Common myeloid progenitor, CD34-positive (primary cell): ENCODE data around the gene TRAPPC3.
A peak's percentile ranks its signal among the peaks of the same experiment; 100 is the strongest.

Experiments used
- CTCF ChIA-PET: fragments of 350-600 bp; sonication (Branson Sonifier 250); formaldehyde crosslinking; loops from one replicate; lab custom pipeline; 2021; ENCODE audit warnings: antibody characterized with exemption; lab: Charles Lee
- POLR2A ChIA-PET: fragments of 350-600 bp; sonication (Branson Sonifier 250); formaldehyde crosslinking; loops from one replicate; lab custom pipeline; 2021; ENCODE audit warnings: antibody characterized with exemption; lab: Charles Lee
- DNase-seq, 3 donors: peaks; one replicate each; pipeline versions ENCODE4 v3.0.0 to v3.0.0-alpha.2; 2013
- H3K27ac ChIP-seq, 2 experiments: 1 replicate in 1 of 2; 2 replicates in 1 of 2; pipeline ENCODE4 v1.7.0; 2013; ENCODE audit warnings: inconsistent platforms in 2 of 2, low read length in 2 of 2, mild to moderate bottlenecking in 2 of 2, low read depth in 1 of 2, moderate library complexity in 1 of 2; ENCODE audit not compliant: severe bottlenecking in 2 of 2, insufficient read depth in 1 of 2, poor library complexity in 1 of 2
- H3K27me3 ChIP-seq, 5 experiments: replicated peaks in 2 of 5; 1 replicate in 3 of 5; 2 replicates in 2 of 5; pipeline versions ENCODE4 v1.6.1 to v1.7.0; 2013; ENCODE audit warnings: low read length in 4 of 5, mild to moderate bottlenecking in 2 of 5, moderate library complexity in 2 of 5, inconsistent platforms in 1 of 5; ENCODE audit not compliant: insufficient read depth in 5 of 5, control insufficient read depth in 4 of 5
- H3K36me3 ChIP-seq, 4 experiments: 1 replicate in 2 of 4; 2 replicates in 2 of 4; pipeline versions ENCODE4 v1.6.1 to v1.7.0; 2013; ENCODE audit warnings: low read length in 3 of 4, control low read depth in 1 of 4, mild to moderate bottlenecking in 1 of 4; ENCODE audit not compliant: control insufficient read depth in 4 of 4, insufficient read depth in 4 of 4
- H3K4me1 ChIP-seq, 4 experiments: 1 replicate in 3 of 4; 2 replicates in 1 of 4; pipeline versions ENCODE4 v1.6.1 to v1.7.1; 2013; ENCODE audit warnings: low read length in 3 of 4, mild to moderate bottlenecking in 3 of 4, control low read depth in 1 of 4, inconsistent platforms in 1 of 4, moderate library complexity in 1 of 4; ENCODE audit not compliant: control insufficient read depth in 4 of 4, insufficient read depth in 4 of 4; ENCODE audit errors: control extremely low read depth in 1 of 4
- H3K4me3 ChIP-seq, 7 experiments: 1 replicate in 4 of 7; 2 replicates in 3 of 7; pipeline versions ENCODE4 v1.5.1 to v1.7.0; 2013; ENCODE audit warnings: mild to moderate bottlenecking in 7 of 7, low read length in 6 of 7, moderate library complexity in 6 of 7, inconsistent platforms in 2 of 7, low read depth in 2 of 7, control low read depth in 1 of 7; ENCODE audit not compliant: insufficient read depth in 4 of 7, control insufficient read depth in 1 of 7; ENCODE audit errors: extremely low read depth in 1 of 7
- H3K9me3 ChIP-seq, 5 experiments: 1 replicate in 4 of 5; 2 replicates in 1 of 5; pipeline versions ENCODE4 v1.6.1 to v1.7.1; 2013; ENCODE audit warnings: low read length in 4 of 5, mild to moderate bottlenecking in 2 of 5, inconsistent platforms in 1 of 5, low read depth in 1 of 5, moderate library complexity in 1 of 5; ENCODE audit not compliant: control insufficient read depth in 4 of 5, insufficient read depth in 2 of 5; ENCODE audit errors: control extremely low read depth in 1 of 5
- WGBS: methylation state at CpG from one replicate; pipeline ENCODE4 v1.1.5; 2013; ENCODE audit not compliant: insufficient coverage; 5-methylcytosine and 5-hydroxymethylcytosine counted together

TRAPPC3 gene

GRCh38 chr1:36124404-36125128, 24.7 kb downstream of the TRAPPC3 start:
- WGBS = 21% methylated on average over 30 of the region's 42 CpGs
- POLR2A ChIA-PET = interaction anchor here (0.5 kb wide), 1 partner anchor 12 kb away, joined by 3 read pairs; no protein-coding TSS in a partner anchor
- peak overlapping the region in 2 of 7 experiments; percentile 48 to 65 for H3K4me3 ChIP-seq

GRCh38 chr1:36123356-36123755, 25.9 kb downstream of the TRAPPC3 start:
- no peaks in the 10 kb centered on the region for H3K36me3 ChIP-seq
- H3K4me3 ChIP-seq = peak overlapping the region in 2 of 7 experiments; percentile 34 to 53
- DNase-seq = peak; percentile 52 to 82 (median 81)
- H3K4me1 ChIP-seq = peaks cover 0 to 23% (median 19%) of the 10 kb centered on the region in 4 experiments
- ChIA-PET CTCF (interaction anchor here (1.4 to 3.1 kb wide), 3 partner anchors 9 to 11 kb away, joined by 3 to 13 read pairs (median 3); no protein-coding TSS in a partner anchor), POLR2A (no interaction called here)
- no peaks in the 10 kb centered on the region for H3K9me3 ChIP-seq
- WGBS = 25% methylated on average over 5 of the region's 8 CpGs
- no peak overlapping the region for H3K27ac ChIP-seq
- peaks cover 0 to 31% (median 5%) of the 10 kb centered on the region in 5 experiments for H3K27me3 ChIP-seq

More at GRCh38 chr1:36124404-36125128, 24.7 kb downstream of the TRAPPC3 start:
- CTCF ChIA-PET = no interaction called here
- Histone ChIP-seq H3K27ac (no peak overlapping the region), H3K36me3 (no peaks in the 10 kb centered on the region), H3K27me3 (peaks cover 0 to 31% (median 5%) of the 10 kb centered on the region in 5 experiments), H3K4me1 (peaks cover 0 to 23% (median 21%) of the 10 kb centered on the region in 4 experiments), H3K9me3 (no peaks in the 10 kb centered on the region)
- no peak for DNase-seq

- DNase-seq = no peak
- ChIA-PET CTCF (interaction anchor here (1.2 to 3.1 kb wide), 4 partner anchors 9 to 21 kb away, joined by 3 to 13 read pairs (median 3); no protein-coding TSS in a partner anchor), POLR2A (interaction anchor here (0.6 kb wide), 1 partner anchor 113 kb away, joined by 11 read pairs; no protein-coding TSS in a partner anchor)
- no peaks in the 10 kb centered on the region for H3K9me3 ChIP-seq
- 85% methylated on average over 12 of the region's 12 CpGs for WGBS
- no peaks in the 10 kb centered on the region for H3K36me3 ChIP-seq
- peak overlapping the region in 2 of 7 experiments; percentile 34 to 53 for H3K4me3 ChIP-seq
- peaks cover 0 to 31% (median 5%) of the 10 kb centered on the region in 5 experiments for H3K27me3 ChIP-seq
- H3K4me1 ChIP-seq = peaks cover 0 to 23% (median 18%) of the 10 kb centered on the region in 4 experiments
- no peak overlapping the region for H3K27ac ChIP-seq
Observed at GRCh38 chr1:36122062-36123030, 26.9 kb downstream of the TRAPPC3 start.

- Histone ChIP-seq H3K9me3 (no peaks in the 10 kb centered on the region), H3K4me1 (peaks cover 0 to 31% (median 14%) of the 10 kb centered on the region in 4 experiments), H3K27ac (no peak overlapping the region), H3K36me3 (no peaks in the 10 kb centered on the region), H3K4me3 (no peak overlapping the region), H3K27me3 (peaks cover 0 to 13% (median 0%) of the 10 kb centered on the region in 5 experiments)
- ChIA-PET POLR2A (interaction anchor here (0.6 kb wide), 1 partner anchor 214 kb away, joined by 3 read pairs; no protein-coding TSS in a partner anchor), CTCF (interaction anchor here (1.4 to 11.2 kb wide), 3 partner anchors 10 to 69 kb away, joined by 5 to 88 read pairs (median 7); no protein-coding TSS in a partner anchor)
- no peak for DNase-seq
- WGBS = 84% methylated on average over 9 of the region's 9 CpGs
Observed at GRCh38 chr1:36119456-36119855, 29.8 kb downstream of the TRAPPC3 start.

- Histone ChIP-seq H3K4me1 (peaks cover 0 to 29% (median 13%) of the 10 kb centered on the region in 4 experiments), H3K27me3 (peaks cover 0 to 5% (median 0%) of the 10 kb centered on the region in 5 experiments), H3K36me3 (no peaks in the 10 kb centered on the region), H3K9me3 (no peaks in the 10 kb centered on the region), H3K27ac (no peak overlapping the region), H3K4me3 (no peak overlapping the region)
- POLR2A ChIA-PET = interaction anchor here (0.6 kb wide), 1 partner anchor 22 kb away, joined by 3 read pairs; no protein-coding TSS in a partner anchor
- CTCF ChIA-PET = interaction anchor here (0.8 to 11.2 kb wide), 6 partner anchors 9 to 69 kb away, joined by 3 to 88 read pairs (median 6); no protein-coding TSS in a partner anchor
- WGBS = 100% methylated on average over 3 of the region's 10 CpGs
- DNase-seq = no peak
Observed at GRCh38 chr1:36118447-36119204, 30.7 kb downstream of the TRAPPC3 start.

GRCh38 chr1:36116901-36117300, 32.4 kb downstream of the TRAPPC3 start:
- H3K27me3 ChIP-seq = no peaks in the 10 kb centered on the region
- H3K9me3 ChIP-seq = no peaks in the 10 kb centered on the region
- WGBS = 100% methylated on average over 3 of the region's 5 CpGs
- no peak overlapping the region for H3K4me3 ChIP-seq
- H3K36me3 ChIP-seq = no peaks in the 10 kb centered on the region
- ChIA-PET CTCF (interaction anchor here (1.1 to 11.2 kb wide), 4 partner anchors 15 to 71 kb away, joined by 3 to 88 read pairs (median 38); partner anchors contain the start of gene TRAPPC3), POLR2A (no interaction called here)
- DNase-seq = no peak
- peaks cover 0 to 17% (median 2%) of the 10 kb centered on the region in 4 experiments for H3K4me1 ChIP-seq
- no peak overlapping the region for H3K27ac ChIP-seq
